ENCODE results near the gene SGTB. TPM values are rescaled to one million over a fixed set of nuclear protein-coding genes. Genes with fewer than 3 reads are reported as not detected.
A peak's percentile ranks its signal among the peaks of the same experiment; 100 is the strongest.
"Not testable (repeated sequence)": the region's sequence is repeated elsewhere in the genome, so short reads cannot be mapped to it uniquely, and the experiment has no call there.

The SGTB gene
- total RNA-seq, 1 experiment from 2014 or later: 19.1 TPM

- POLR2A ChIA-PET (ENCODE audit: low non-redundant PET): no interaction called here
- DNase-seq (ENCODE audit: low spot score): no peak
- Histone ChIP-seq H3K4me1 (ENCODE audit: insufficient read depth, low read length, poor library complexity, severe bottlenecking) (no peaks in the 10 kb centered on the region), H3K4me3 (ENCODE audit: low read depth, low read length, poor library complexity, severe bottlenecking) (no peak overlapping the region), H3K27ac (ENCODE audit: low read depth, low read length, poor library complexity, severe bottlenecking) (no peak overlapping the region), H3K36me3 (ENCODE audit: insufficient read depth, low read length, poor library complexity, severe bottlenecking) (no peaks in the 10 kb centered on the region), H3K9me3 (ENCODE audit: low read depth, low read length, poor library complexity, severe bottlenecking) (no peaks in the 10 kb centered on the region), H3K27me3 (replicated peaks; ENCODE audit: insufficient read depth, low read depth, low read length, poor library complexity) (no peaks in the 10 kb centered on the region)
- intact Hi-C loops (cut with micrococcal nuclease; ENCODE audit: unreplicated experiment): no loop called here
- TF ChIP-seq EZH2 (IDR thresholded peaks at IDR 0.05; ENCODE audit: borderline replicate concordance, low read depth, low read length, poor library complexity, severe bottlenecking): no peak
- TF ChIP-seq, protein P1, sequence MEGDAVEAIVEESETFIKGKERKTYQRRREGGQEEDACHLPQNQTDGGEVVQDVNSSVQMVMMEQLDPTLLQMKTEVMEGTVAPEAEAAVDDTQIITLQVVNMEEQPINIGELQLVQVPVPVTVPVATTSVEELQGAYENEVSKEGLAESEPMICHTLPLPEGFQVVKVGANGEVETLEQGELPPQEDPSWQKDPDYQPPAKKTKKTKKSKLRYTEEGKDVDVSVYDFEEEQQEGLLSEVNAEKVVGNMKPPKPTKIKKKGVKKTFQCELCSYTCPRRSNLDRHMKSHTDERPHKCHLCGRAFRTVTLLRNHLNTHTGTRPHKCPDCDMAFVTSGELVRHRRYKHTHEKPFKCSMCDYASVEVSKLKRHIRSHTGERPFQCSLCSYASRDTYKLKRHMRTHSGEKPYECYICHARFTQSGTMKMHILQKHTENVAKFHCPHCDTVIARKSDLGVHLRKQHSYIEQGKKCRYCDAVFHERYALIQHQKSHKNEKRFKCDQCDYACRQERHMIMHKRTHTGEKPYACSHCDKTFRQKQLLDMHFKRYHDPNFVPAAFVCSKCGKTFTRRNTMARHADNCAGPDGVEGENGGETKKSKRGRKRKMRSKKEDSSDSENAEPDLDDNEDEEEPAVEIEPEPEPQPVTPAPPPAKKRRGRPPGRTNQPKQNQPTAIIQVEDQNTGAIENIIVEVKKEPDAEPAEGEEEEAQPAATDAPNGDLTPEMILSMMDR (conservative IDR thresholded peaks at IDR 0.05; ENCODE audit: low read depth, low read length): no peak
- BruUV-seq (replicated peaks): TSS peak; percentile 11
- CTCF ChIA-PET: no interaction called here
These were observed 14.1 kb upstream of the SGTB start for GRCh38 chr5:65736011-65736410.

GRCh38 chr5:65734921-65735320 lies 13.0 kb upstream of the SGTB start:
- Histone ChIP-seq H3K36me3 (ENCODE audit: insufficient read depth, low read length, poor library complexity, severe bottlenecking) (no peaks in the 10 kb centered on the region), H3K4me3 (ENCODE audit: low read depth, low read length, poor library complexity, severe bottlenecking) (no peak overlapping the region), H3K4me1 (ENCODE audit: insufficient read depth, low read length, poor library complexity, severe bottlenecking) (no peaks in the 10 kb centered on the region), H3K27ac (ENCODE audit: low read depth, low read length, poor library complexity, severe bottlenecking) (no peak overlapping the region), H3K9me3 (ENCODE audit: low read depth, low read length, poor library complexity, severe bottlenecking) (no peaks in the 10 kb centered on the region), H3K27me3 (replicated peaks; ENCODE audit: insufficient read depth, low read depth, low read length, poor library complexity) (no peaks in the 10 kb centered on the region)
- TF ChIP-seq, protein P1 (conservative IDR thresholded peaks at IDR 0.05; ENCODE audit: low read depth, low read length): no peak
- no peak for TF ChIP-seq EZH2 (IDR thresholded peaks at IDR 0.05; ENCODE audit: borderline replicate concordance, low read depth, low read length, poor library complexity, severe bottlenecking)
- CTCF ChIA-PET: no interaction called here
- no peak for DNase-seq (ENCODE audit: low spot score)
- POLR2A ChIA-PET (ENCODE audit: low non-redundant PET): no interaction called here
- intact Hi-C loops (cut with micrococcal nuclease; ENCODE audit: unreplicated experiment): no loop called here
- BruUV-seq (replicated peaks): no TSS peak

DNA sequence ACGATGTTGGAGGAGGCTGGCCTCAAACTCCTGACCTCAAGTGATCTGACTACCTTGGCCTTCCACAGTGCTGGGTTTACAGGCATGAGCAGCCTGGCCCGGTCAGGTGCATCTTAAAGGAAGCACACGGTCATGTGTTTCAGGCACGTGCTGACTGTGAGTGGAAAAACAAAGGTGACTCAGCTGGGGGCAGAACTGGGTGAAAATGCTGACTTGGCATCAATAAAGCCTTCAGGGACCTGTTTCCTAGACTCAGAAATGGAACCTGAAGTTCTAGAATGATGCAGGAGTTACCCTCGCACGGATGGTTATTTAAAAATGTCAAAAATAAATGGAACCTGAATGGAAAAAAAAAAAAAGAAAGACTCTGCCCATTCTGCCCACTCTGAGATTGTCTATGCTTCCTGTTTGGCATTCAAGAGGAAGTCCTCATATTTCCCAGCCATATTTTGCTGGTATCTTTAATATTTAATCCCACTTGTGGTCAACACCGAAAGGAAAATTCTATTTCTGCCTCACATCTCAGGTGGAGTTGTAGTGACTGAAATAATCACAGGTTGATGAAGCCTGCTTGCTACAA lies 12.4 kb upstream of the SGTB start:
- H3K27ac ChIP-seq (ENCODE audit: low read depth, low read length, poor library complexity, severe bottlenecking); CTCF ChIA-PET; H3K27me3 ChIP-seq (replicated peaks; ENCODE audit: insufficient read depth, low read depth, low read length, poor library complexity); BruUV-seq (replicated peaks); DNase-seq (ENCODE audit: low spot score); H3K4me1 ChIP-seq (ENCODE audit: insufficient read depth, low read length, poor library complexity, severe bottlenecking); POLR2A ChIA-PET (ENCODE audit: low non-redundant PET); H3K36me3 ChIP-seq (ENCODE audit: insufficient read depth, low read length, poor library complexity, severe bottlenecking); intact Hi-C loops (cut with micrococcal nuclease; ENCODE audit: unreplicated experiment); H3K4me3 ChIP-seq (ENCODE audit: low read depth, low read length, poor library complexity, severe bottlenecking); H3K9me3 ChIP-seq (ENCODE audit: low read depth, low read length, poor library complexity, severe bottlenecking): not testable (repeated sequence)

DNA sequence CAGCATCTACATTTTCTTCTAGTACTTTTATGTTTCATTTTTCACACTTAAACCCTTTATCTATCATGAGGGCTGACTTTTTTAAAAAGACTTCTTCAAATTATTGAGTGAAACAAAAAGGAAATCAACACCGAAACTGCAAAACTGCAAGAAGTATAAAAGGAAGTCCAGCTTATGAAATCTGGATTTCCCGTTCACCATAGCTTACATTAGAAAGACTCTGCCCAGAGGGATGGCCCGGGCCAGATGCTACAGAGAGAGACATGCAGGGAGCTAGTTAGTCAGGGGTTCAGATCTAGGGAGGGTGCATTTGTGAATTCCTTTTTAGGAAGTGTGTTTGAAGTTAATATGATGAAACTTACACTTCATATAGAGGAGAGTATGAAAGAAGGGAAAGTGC lies 10.1 kb upstream of the SGTB start:
- POLR2A ChIA-PET (ENCODE audit: low non-redundant PET); H3K4me1 ChIP-seq (ENCODE audit: insufficient read depth, low read length, poor library complexity, severe bottlenecking); H3K36me3 ChIP-seq (ENCODE audit: insufficient read depth, low read length, poor library complexity, severe bottlenecking); BruUV-seq (replicated peaks); H3K9me3 ChIP-seq (ENCODE audit: low read depth, low read length, poor library complexity, severe bottlenecking); H3K27ac ChIP-seq (ENCODE audit: low read depth, low read length, poor library complexity, severe bottlenecking); H3K27me3 ChIP-seq (replicated peaks; ENCODE audit: insufficient read depth, low read depth, low read length, poor library complexity); intact Hi-C loops (cut with micrococcal nuclease; ENCODE audit: unreplicated experiment); H3K4me3 ChIP-seq (ENCODE audit: low read depth, low read length, poor library complexity, severe bottlenecking); DNase-seq (ENCODE audit: low spot score); CTCF ChIA-PET: not testable (repeated sequence)
